OCI-LY7 (cell line): ENCODE data around the gene DNAJC11. TPM values are rescaled to one million over a fixed set of nuclear protein-coding genes. Genes with fewer than 3 reads are reported as not detected.

ENCODE experiments used
- BruUV-seq: library from RNA; stranded (reverse); fragments of 400-500 nt; replicated peaks from 2 replicates; lab custom pipeline; 2021; lab: Mats Ljungman, UMichigan
- CTCF ChIA-PET: fragments of 300-600 bp; sonication (Branson Sonifier 250); formaldehyde crosslinking; loops from one replicate; lab custom pipeline; 2022; ENCODE audit warnings: antibody characterized with exemption; ENCODE audit not compliant: unreplicated experiment; lab: Charles Lee
- POLR2A ChIA-PET: fragments of 300-600 bp; sonication (Branson Sonifier 250); formaldehyde crosslinking; loops from one replicate; lab custom pipeline; 2022; ENCODE audit warnings: antibody characterized with exemption; lab: Charles Lee
- DNase-seq: peaks from one replicate; pipeline ENCODE4 v3.0.0-alpha.2; 2015; ENCODE audit warnings: low spot score
- H2AFZ ChIP-seq: fragments of 200-600 bp; sonication (generic), shearing (Covaris generic); 2 replicates; pipeline ENCODE4 v1.6.1; 2014; ENCODE audit warnings: mild to moderate bottlenecking, antibody characterized with exemption, low read length, moderate library complexity
- H3K27ac ChIP-seq: fragments of 200-600 bp; sonication (generic); 2 replicates; pipeline ENCODE4 v1.5.1; 2014; ENCODE audit warnings: mixed run types, low read depth, mild to moderate bottlenecking, moderate library complexity, low read length, inconsistent platforms; ENCODE audit not compliant: poor library complexity, severe bottlenecking
- H3K36me3 ChIP-seq: fragments of 200-600 bp; sonication (generic); 2 replicates; pipeline ENCODE4 v1.6.1; 2014; ENCODE audit warnings: mild to moderate bottlenecking, antibody characterized with exemption, low read length, moderate library complexity, mixed read lengths; ENCODE audit not compliant: insufficient read depth
- H3K4me1 ChIP-seq: fragments of 200-600 bp; sonication (generic); 2 replicates; pipeline ENCODE4 v1.5.1; 2014; ENCODE audit warnings: mild to moderate bottlenecking, low read length; ENCODE audit not compliant: insufficient read depth, poor library complexity, severe bottlenecking
- H3K4me2 ChIP-seq: fragments of 200-600 bp; sonication (generic); 2 replicates; pipeline ENCODE4 v1.6.1; 2014; ENCODE audit warnings: mild to moderate bottlenecking, low read length
- H3K4me3 ChIP-seq: fragments of 200-600 bp; sonication (generic); 2 replicates; pipeline ENCODE4 v1.5.1; 2014; ENCODE audit warnings: mild to moderate bottlenecking, low read depth, low read length; ENCODE audit not compliant: poor library complexity, severe bottlenecking
- H3K79me2 ChIP-seq: fragments of 200-600 bp; sonication (generic); 2 replicates; pipeline ENCODE4 v1.6.1; 2016; ENCODE audit warnings: low read depth, mild to moderate bottlenecking, low read length, moderate library complexity, mixed read lengths; ENCODE audit not compliant: insufficient read depth
- H3K9me2 ChIP-seq: fragments of 200-600 bp; sonication (generic); 2 replicates; pipeline ENCODE4 v1.6.1; 2016; ENCODE audit warnings: mild to moderate bottlenecking, low read length, mixed read lengths; ENCODE audit not compliant: insufficient read depth
- H3K9me3 ChIP-seq: fragments of 200-600 bp; sonication (generic); 2 replicates; pipeline ENCODE4 v1.6.1; 2014; ENCODE audit warnings: mild to moderate bottlenecking, mixed run types, low read length, mixed read lengths
- H4K20me1 ChIP-seq: fragments of 200-600 bp; sonication (generic); 2 replicates; pipeline ENCODE4 v1.6.1; 2014; ENCODE audit warnings: mild to moderate bottlenecking, antibody characterized with exemption, low read length, moderate library complexity, mixed read lengths; ENCODE audit not compliant: insufficient read depth
- CTCF ChIP-seq: fragments of 200-600 bp; sonication (generic); conservative IDR thresholded peaks from 2 replicates; pipeline ENCODE4 v1.5.1; 2014; ENCODE audit warnings: mild to moderate bottlenecking, antibody characterized with exemption, low read length, moderate library complexity, mixed read lengths
- EZH2phosphoT487 ChIP-seq: fragments of 200-600 bp; sonication (generic); IDR thresholded peaks from 2 replicates; pipeline ENCODE4 v1.6.1; 2018; ENCODE audit warnings: low read depth, borderline replicate concordance, mild to moderate bottlenecking, mixed run types, antibody characterized with exemption, low read length, moderate library complexity, mixed read lengths
- intact Hi-C: fragments of 100-400 bp; cut with micrococcal nuclease; formaldehyde crosslinking; loops from one replicate; pipeline ENCODE4 v1.10.0; 2022; ENCODE audit not compliant: unreplicated experiment
- total RNA-seq, 2 experiments: library from RNA; depleted of rRNA in 1 of 2; stranded (reverse); fragments of >200 nt in 1 of 2; shearing (Covaris generic) in 1 of 2; gene quantifications; 2 replicates each; pipeline ENCODE4 v1.2.3, GENCODE V29; 2014 to 2022

DNAJC11 gene
- total RNA-seq, 2 experiments from 2014 or later, result 31.0 to 65.6 TPM

DNA sequence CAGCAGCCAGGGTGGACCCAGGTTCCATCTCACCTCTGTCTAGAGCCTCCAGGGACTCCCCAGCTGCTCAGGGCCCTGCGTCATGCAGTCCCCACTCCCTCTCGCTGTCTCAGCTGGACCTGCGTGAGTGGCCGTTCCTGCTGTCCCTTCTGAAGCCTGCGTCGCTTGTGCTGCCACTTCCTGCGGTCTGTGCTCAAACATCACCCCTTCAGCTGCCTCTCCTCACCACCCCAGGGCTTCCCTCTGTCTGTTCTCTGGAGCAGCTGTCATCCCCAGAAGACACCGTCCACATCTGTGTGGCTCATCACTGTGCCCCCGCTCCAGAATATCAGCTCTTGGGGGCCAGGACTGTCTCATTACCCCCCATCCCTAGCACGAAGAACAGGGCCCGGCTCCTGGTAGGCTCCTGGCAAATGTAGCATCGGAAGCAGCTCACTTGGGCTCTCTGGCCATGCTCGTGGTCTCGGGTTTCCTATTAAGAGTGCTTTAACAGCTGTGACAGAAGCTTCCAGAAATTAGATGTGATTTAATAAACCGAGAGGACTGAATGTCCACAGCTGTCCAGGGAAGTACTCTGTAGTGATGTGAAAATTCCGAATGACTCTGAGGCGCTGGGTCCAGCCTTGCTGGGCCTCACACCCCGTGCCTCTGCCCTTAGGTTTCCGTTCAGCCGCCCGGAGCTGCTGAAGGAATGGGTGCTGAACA is 73.6 kb downstream of the DNAJC11 start:
- Histone ChIP-seq H3K27ac (no peak overlapping the region), H3K9me3 (no peaks in the 10 kb centered on the region), H3K79me2 (peaks cover 9% of the 10 kb centered on the region; the same call in 1 of the 2 replicates), H3K4me3 (no peak overlapping the region), H3K36me3 (peaks cover 44% of the 10 kb centered on the region), H3K9me2 (no peaks in the 10 kb centered on the region), H4K20me1 (no peaks in the 10 kb centered on the region), H3K4me1 (peaks cover 24% of the 10 kb centered on the region), H3K4me2 (no peak overlapping the region), H2AFZ (no peak overlapping the region)
- CTCF ChIA-PET, result interaction anchor here (0.8 kb wide), 1 partner anchor 9 kb away, joined by 3 read pairs; no protein-coding TSS in a partner anchor
- POLR2A ChIA-PET, result no interaction called here
- BruUV-seq, result no TSS peak
- TF ChIP-seq CTCF, result no peak
- no peak for TF ChIP-seq EZH2phosphoT487
- intact Hi-C loops, result loop anchor here (5.0 kb wide), 2 partner anchors 76 to 136 kb away; partner anchors contain the start of genes NOL9 and PLEKHG5
- no peak for DNase-seq

DNA sequence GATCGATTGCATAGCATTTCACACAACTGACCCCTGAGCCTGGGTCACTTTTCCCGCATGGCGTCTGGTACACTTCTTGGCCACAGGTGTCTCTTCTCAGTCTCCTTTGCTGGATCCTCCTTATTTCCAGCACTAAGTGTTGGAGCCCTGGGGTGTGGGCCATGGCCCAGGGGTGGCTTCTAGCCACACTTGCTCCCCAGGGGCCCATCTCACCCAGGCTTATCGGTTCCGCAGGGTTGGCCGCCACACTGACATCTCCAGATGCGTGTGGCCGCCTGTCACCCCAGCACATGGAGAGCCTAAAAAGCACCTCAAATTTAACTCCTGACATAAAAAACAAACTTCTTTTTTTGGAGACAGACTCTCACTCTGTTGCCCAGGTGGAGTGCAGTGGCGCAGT is 74.6 kb downstream of the DNAJC11 start:
- Histone ChIP-seq H4K20me1 (no peaks in the 10 kb centered on the region), H3K9me2 (no peaks in the 10 kb centered on the region), H3K27ac (no peak overlapping the region), H3K4me1 (peaks cover 24% of the 10 kb centered on the region), H3K36me3 (peaks cover 42% of the 10 kb centered on the region), H3K9me3 (no peaks in the 10 kb centered on the region), H3K4me3 (no peak overlapping the region), H3K4me2 (no peak overlapping the region), H2AFZ (no peak overlapping the region), H3K79me2 (peaks cover 9% of the 10 kb centered on the region; the same call in 1 of the 2 replicates)
- DNase-seq, result no peak
- ChIA-PET CTCF (no interaction called here), POLR2A (no interaction called here)
- TF ChIP-seq EZH2phosphoT487 (no peak), CTCF (no peak)
- no TSS peak for BruUV-seq
- intact Hi-C loops, result loop anchor here (5.0 kb wide), 2 partner anchors 75 to 135 kb away; partner anchors contain the start of genes NOL9 and PLEKHG5
